Endothelial cell of umbilical vein (primary cell): ENCODE measurements around the gene NCOA3. TPM values are rescaled to one million over a fixed set of nuclear protein-coding genes. Genes with fewer than 3 reads are reported as not detected.

ENCODE experiments used
- BruUV-seq: library from RNA; stranded (reverse); fragments of 400-500 nt; replicated peaks from 2 replicates; lab custom pipeline; 2021; lab: Mats Ljungman, UMichigan
- CTCF ChIA-PET: fragments of 300-600, 350-600 bp; sonication (Branson Sonifier 250); formaldehyde crosslinking; loops from one replicate; lab custom pipeline; 2021; ENCODE audit warnings: antibody characterized with exemption, inconsistent platforms; lab: Charles Lee
- POLR2A ChIA-PET: fragments of 300-600, 350-600 bp; sonication (Branson Sonifier 250); formaldehyde crosslinking; loops from one replicate; lab custom pipeline; 2021; ENCODE audit warnings: antibody characterized with exemption, inconsistent platforms; lab: Charles Lee
- DNase-seq: peaks from one replicate; pipeline ENCODE4 v3.0.0-alpha.2; 2011; ENCODE audit warnings: low read depth, low spot score
- FAIRE-seq: peaks from 2 replicates; lab custom pipeline; 2011; peaks lifted over from hg19 to GRCh38; lab: Jason Lieb, UNC
- H2AFZ ChIP-seq: 2 replicates; pipeline ENCODE4 v1.6.0; 2012; ENCODE audit warnings: low read depth, low read length, control low read depth, inconsistent platforms
- H3K27ac ChIP-seq: 2 replicates; pipeline ENCODE4 v1.5.1; 2011; ENCODE audit warnings: low read depth, mild to moderate bottlenecking, control low read depth, low read length, moderate library complexity; ENCODE audit not compliant: insufficient read depth
- H3K27me3 ChIP-seq, 2 experiments: 2 replicates each; pipeline versions ENCODE4 v1.6.0 to v1.6.1; 2011; ENCODE audit warnings: low read length in 2 of 2, mixed read lengths in 1 of 2; ENCODE audit not compliant: control insufficient read depth in 2 of 2, insufficient read depth in 2 of 2
- H3K36me3 ChIP-seq, 2 experiments: 2 replicates in 1 of 2; 3 replicates in 1 of 2; pipeline ENCODE4 v1.5.1; 2011; ENCODE audit warnings: low read length in 2 of 2, mild to moderate bottlenecking in 1 of 2, moderate library complexity in 1 of 2; ENCODE audit not compliant: control insufficient read depth in 2 of 2, insufficient read depth in 2 of 2; ENCODE audit errors: extremely low read depth in 1 of 2
- H3K4me1 ChIP-seq: 3 replicates; pipeline ENCODE4 v1.5.1; 2011; ENCODE audit warnings: mild to moderate bottlenecking, low read length; ENCODE audit not compliant: control insufficient read depth, insufficient read depth; ENCODE audit errors: extremely low read depth
- H3K4me2 ChIP-seq: 2 replicates; pipeline ENCODE4 v1.6.1; 2011; ENCODE audit warnings: low read length, control low read depth, mixed read lengths; ENCODE audit not compliant: insufficient read depth
- H3K4me3 ChIP-seq, 3 experiments: fragments of 200-600 bp in 1 of 3; sonication (generic), shearing (Covaris generic) in 1 of 3; replicated peaks in 1 of 3; 2 replicates each; pipeline ENCODE4 v1.5.1; 2011 to 2016; ENCODE audit warnings: control low read depth in 3 of 3, low read length in 3 of 3, mild to moderate bottlenecking in 2 of 3, inconsistent platforms in 1 of 3, low read depth in 1 of 3, moderate library complexity in 1 of 3; ENCODE audit not compliant: insufficient read depth in 1 of 3
- H3K79me2 ChIP-seq: 2 replicates; pipeline ENCODE4 v1.6.0; 2012; ENCODE audit warnings: low read length, inconsistent platforms; ENCODE audit not compliant: control insufficient read depth, insufficient read depth
- H3K9ac ChIP-seq: replicated peaks from 2 replicates; pipeline ENCODE3; 2011; ENCODE audit warnings: low read length, control low read depth; ENCODE audit not compliant: insufficient read depth; ENCODE audit errors: extremely low read depth
- H3K9me1 ChIP-seq: replicated peaks from 3 replicates; pipeline ENCODE4 v1.6.0; 2011; ENCODE audit warnings: mild to moderate bottlenecking, low read length; ENCODE audit not compliant: control insufficient read depth, insufficient read depth; ENCODE audit errors: extremely low read depth
- H3K9me3 ChIP-seq: replicated peaks from 2 replicates; pipeline ENCODE4 v1.5.1; 2012; ENCODE audit warnings: low read length, inconsistent platforms; ENCODE audit not compliant: control insufficient read depth, insufficient read depth
- H4K20me1 ChIP-seq: replicated peaks from 2 replicates; pipeline ENCODE3; 2011; ENCODE audit warnings: mild to moderate bottlenecking, low read length; ENCODE audit not compliant: control insufficient read depth, insufficient read depth; ENCODE audit errors: extremely low read depth
- CTCF ChIP-seq, 2 donors: IDR thresholded peaks; 1 replicate in 1 of 2; 2 replicates in 1 of 2; pipeline ENCODE4 v1.5.1; 2011; ENCODE audit warnings: low read length in 2 of 2, mild to moderate bottlenecking in 2 of 2, moderate library complexity in 2 of 2, control low read depth in 1 of 2, inconsistent platforms in 1 of 2, low read depth in 1 of 2; ENCODE audit not compliant: insufficient read depth in 1 of 2; ENCODE audit errors: extremely low read depth in 1 of 2
- EZH2 ChIP-seq: IDR thresholded peaks from 2 replicates; pipeline ENCODE4 v1.6.1; 2012; ENCODE audit warnings: borderline replicate concordance, low read depth, mild to moderate bottlenecking, moderate library complexity, low read length, inconsistent platforms; ENCODE audit not compliant: severe bottlenecking
- FOS ChIP-seq: IDR thresholded peaks from 2 replicates; pipeline ENCODE4 v1.6.1; 2011; ENCODE audit warnings: mild to moderate bottlenecking, low read length, moderate library complexity, borderline replicate concordance; ENCODE audit not compliant: insufficient read depth
- MYC ChIP-seq: IDR thresholded peaks from one replicate; pipeline ENCODE4 v1.6.1; 2011; ENCODE audit warnings: mild to moderate bottlenecking, low read depth, low read length
- POLR2A ChIP-seq: IDR thresholded peaks from 2 replicates; pipeline ENCODE4 v1.6.1; 2012; ENCODE audit warnings: low read depth, mild to moderate bottlenecking, control low read depth, low read length
- POLR2AphosphoS5 ChIP-seq: IDR thresholded peaks from 2 replicates; pipeline ENCODE4 v1.6.1; 2012; ENCODE audit warnings: low read depth, mild to moderate bottlenecking, control low read depth, low read length, moderate library complexity; ENCODE audit not compliant: insufficient read depth
- dilution Hi-C: fragments of 300-500 bp; cut with MboI; formaldehyde crosslinking; loops from one replicate; pipeline ENCODE4 v1.15.0; 2019; ENCODE audit warnings: low sequenced_read_pairs; ENCODE audit not compliant: extremely low pct_ligation_motif_present
- intact Hi-C: fragments of 100-400 bp; cut with micrococcal nuclease; formaldehyde crosslinking; loops from one replicate; pipeline ENCODE4 v1.10.0; 2022
- polyA plus RNA-seq, 4 experiments: library from polyadenylated mRNA; depleted of rRNA in 3 of 4; stranded (reverse) in 3 of 4; unstranded in 1 of 4; fragments of >200 nt; gene quantifications; 2 replicates each; pipeline versions ENCODE4 v1.2.1 to v1.2.3, GENCODE V29; 2011 to 2012; ENCODE audit warnings: missing spikeins in 1 of 4
- total RNA-seq: library from RNA; stranded (reverse); gene quantifications from 2 replicates; pipeline ENCODE4 v1.2.3, GENCODE V29; 2021
- TF ChIP-seq, protein P1 (sequence below): IDR thresholded peaks from 2 replicates; pipeline ENCODE4 v1.6.1; 2011; ENCODE audit not compliant: insufficient read depth, insufficient read length

NCOA3 gene
- total and polyA plus RNA-seq, 2 donors (not counting 3 experiments of a cell fraction or from before 2014, with no cell fraction given), result 12.0 to 35.6 TPM

DNA sequence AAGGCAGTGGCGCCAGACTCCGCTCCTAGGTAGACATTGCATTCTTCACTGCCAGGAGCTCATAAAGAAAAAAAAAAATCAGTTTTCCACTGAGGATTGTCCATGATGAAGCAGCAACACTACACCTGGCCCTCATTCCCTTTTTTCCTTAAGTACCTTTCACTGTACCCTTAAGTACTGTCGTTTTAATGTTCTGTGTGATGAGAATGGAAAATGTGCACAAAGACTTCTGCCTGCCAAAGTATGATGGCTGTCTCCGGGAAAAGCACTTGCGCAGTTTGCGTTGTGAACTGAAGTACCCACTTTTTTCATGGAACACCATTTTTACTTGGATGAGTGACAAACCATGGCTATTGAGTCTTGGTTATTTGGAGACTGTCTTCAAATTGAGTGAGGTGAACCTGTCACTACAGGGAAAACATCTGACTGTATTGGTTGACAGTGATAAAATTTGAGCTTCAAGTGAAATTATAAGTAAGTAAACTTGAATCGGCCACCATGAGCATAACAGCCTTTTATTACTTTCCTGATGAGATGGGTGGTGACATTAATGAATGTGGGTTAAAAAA is 104.8 kb downstream of the NCOA3 start:
- peaks cover 41% of the 10 kb centered on the region for H3K4me1 ChIP-seq
- no peaks in the 10 kb centered on the region for H3K36me3 ChIP-seq
- no TSS peak for BruUV-seq
- no peak overlapping the region for H3K4me3 ChIP-seq
- FAIRE-seq, result no peak
- H3K27me3 ChIP-seq, result no peaks in the 10 kb centered on the region
- H3K9me3 ChIP-seq, result no peaks in the 10 kb centered on the region
- H3K9me1 ChIP-seq, result no peaks in the 10 kb centered on the region
- no peaks in the 10 kb centered on the region for H4K20me1 ChIP-seq
- no peak for DNase-seq
- CTCF ChIA-PET, result interaction anchor here (1.0 kb wide), 1 partner anchor 222 kb away, joined by 4 read pairs; no protein-coding TSS in a partner anchor
- H3K9ac ChIP-seq, result no peak overlapping the region
- no peak for TF ChIP-seq FOS
- TF ChIP-seq MYC, result no peak
- TF ChIP-seq CTCF (IDR thresholded peaks at IDR 0.05; ENCODE audit: extremely low read depth in 1 of 2, insufficient read depth in 1 of 2, low read depth in 1 of 2, low read length in 2 of 2), result no peak
- no peak for TF ChIP-seq POLR2A
- TF ChIP-seq EZH2, result no peak
- TF ChIP-seq, protein P1, sequence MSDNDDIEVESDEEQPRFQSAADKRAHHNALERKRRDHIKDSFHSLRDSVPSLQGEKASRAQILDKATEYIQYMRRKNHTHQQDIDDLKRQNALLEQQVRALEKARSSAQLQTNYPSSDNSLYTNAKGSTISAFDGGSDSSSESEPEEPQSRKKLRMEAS, result no peak
- TF ChIP-seq POLR2AphosphoS5, result no peak
- intact Hi-C loops, result no loop called here
- POLR2A ChIA-PET, result no interaction called here
- H2AFZ ChIP-seq, result no peak overlapping the region
- H3K79me2 ChIP-seq, result peaks cover 35% of the 10 kb centered on the region
- H3K4me2 ChIP-seq, result peak overlapping the region; percentile 63
- dilution Hi-C loops, result no loop called here
- H3K27ac ChIP-seq, result peak overlapping the region; percentile 16
